Suppressor macrophage treated with lipopolysaccharide for 4 hours (primary cell): ENCODE data around the gene ANKRD52.
"Not testable (repeated sequence)": the region's sequence is repeated elsewhere in the genome, so short reads cannot be mapped to it uniquely, and the experiment has no call there.

Experiments
- DNase-seq: peaks from one replicate; pipeline ENCODE4 v3.0.0-alpha.2; 2020

ANKRD52 gene

GRCh38 chr12:56271031-56271430 lies 12.8 kb upstream of the ANKRD52 start:
- DNase-seq = peak; percentile 9

GRCh38 chr12:56267443-56268071 lies 9.4 kb upstream of the ANKRD52 start:
- DNase-seq = peak; percentile 5

- DNase-seq = peak; percentile 74
Measured at GRCh38 chr12:56266693-56267442, 8.7 kb upstream of the ANKRD52 start, which contains the start of gene COQ10A. COQ10A (plus strand) TSS chr12:56266942; CDS start chr12:56267119, 177 bp downstream.

GRCh38 chr12:56266068-56266692 lies 8.0 kb upstream of the ANKRD52 start:
- DNase-seq = peak; percentile 1

- not testable (repeated sequence) for DNase-seq
Measured at GRCh38 chr12:56262955-56263354, 4.8 kb upstream of the ANKRD52 start.

- peak; percentile 30 for DNase-seq
Measured at GRCh38 chr12:56261503-56262232, 3.5 kb upstream of the ANKRD52 start.

GRCh38 chr12:56260921-56261320 lies 2.7 kb upstream of the ANKRD52 start:
- DNase-seq = no peak

- DNase-seq = no peak
Measured at GRCh38 chr12:56260380-56260779, 2.2 kb upstream of the ANKRD52 start.

- DNase-seq = no peak
Measured at GRCh38 chr12:56258820-56259183, 618 bp upstream of the ANKRD52 start.

GRCh38 chr12:56257491-56258067 lies 605 bp downstream of the ANKRD52 start:
- DNase-seq = peak; percentile 5

- DNase-seq = no peak
Measured at GRCh38 chr12:56257071-56257470, 1.1 kb downstream of the ANKRD52 start.

- no peak for DNase-seq
Measured at GRCh38 chr12:56256326-56256960, 1.7 kb downstream of the ANKRD52 start.

- no peak for DNase-seq
Measured at GRCh38 chr12:56255671-56256070, 2.5 kb downstream of the ANKRD52 start.

GRCh38 chr12:56253091-56253490 lies 5.1 kb downstream of the ANKRD52 start:
- no peak for DNase-seq

GRCh38 chr12:56252649-56253048 lies 5.5 kb downstream of the ANKRD52 start:
- DNase-seq = no peak

GRCh38 chr12:56248711-56249110 lies 9.5 kb downstream of the ANKRD52 start:
- DNase-seq = no peak

- no peak for DNase-seq
Measured at GRCh38 chr12:56247923-56248322, 10.3 kb downstream of the ANKRD52 start.

- no peak for DNase-seq
Measured at GRCh38 chr12:56244494-56244893, 13.7 kb downstream of the ANKRD52 start.

- no peak for DNase-seq
Measured at GRCh38 chr12:56243731-56244181, 14.4 kb downstream of the ANKRD52 start.

GRCh38 chr12:56242986-56243385 lies 15.2 kb downstream of the ANKRD52 start:
- DNase-seq = no peak

- DNase-seq = no peak
Measured at GRCh38 chr12:56241424-56242303, 16.5 kb downstream of the ANKRD52 start.
